ENCODE data around the gene TRABD2A.

TRABD2A gene

DNA sequence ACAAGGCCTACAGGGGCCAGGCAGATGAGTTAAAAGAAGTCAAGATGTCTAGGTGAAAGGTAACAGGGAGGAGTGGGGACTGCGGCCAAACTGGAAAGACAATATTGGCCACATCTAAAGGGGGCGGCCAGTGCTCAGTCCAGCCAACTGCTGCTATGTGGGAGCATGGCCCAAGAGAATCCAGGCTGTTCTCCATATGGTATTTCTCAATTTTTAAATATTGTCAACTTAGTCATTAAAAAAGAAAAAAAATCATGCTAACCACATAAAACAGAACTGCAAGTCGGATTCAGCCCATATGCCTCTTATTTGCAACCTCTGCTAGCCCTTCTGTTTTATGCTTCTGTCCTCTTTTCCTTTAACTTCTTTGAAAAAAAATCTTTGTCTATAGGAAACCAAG, 14.8 kb downstream of the TRABD2A start:
- no peak overlapping the region for H3K27ac Mint-ChIP-seq
- H3K27me3 Mint-ChIP-seq, result no peaks in the 10 kb centered on the region
- H3K36me3 Mint-ChIP-seq (ENCODE audit: insufficient read depth), result peaks cover 2% of the 10 kb centered on the region
- ATAC-seq (replicated peaks), result no peak
- H3K9me3 Mint-ChIP-seq, result no peaks in the 10 kb centered on the region
- no peak overlapping the region for H3K4me3 Mint-ChIP-seq
- no peak for DNase-seq
- H3K4me1 Mint-ChIP-seq (ENCODE audit: low read depth in 2 of 2), result peaks cover 19 to 24% of the 10 kb centered on the region in 2 donors

DNA sequence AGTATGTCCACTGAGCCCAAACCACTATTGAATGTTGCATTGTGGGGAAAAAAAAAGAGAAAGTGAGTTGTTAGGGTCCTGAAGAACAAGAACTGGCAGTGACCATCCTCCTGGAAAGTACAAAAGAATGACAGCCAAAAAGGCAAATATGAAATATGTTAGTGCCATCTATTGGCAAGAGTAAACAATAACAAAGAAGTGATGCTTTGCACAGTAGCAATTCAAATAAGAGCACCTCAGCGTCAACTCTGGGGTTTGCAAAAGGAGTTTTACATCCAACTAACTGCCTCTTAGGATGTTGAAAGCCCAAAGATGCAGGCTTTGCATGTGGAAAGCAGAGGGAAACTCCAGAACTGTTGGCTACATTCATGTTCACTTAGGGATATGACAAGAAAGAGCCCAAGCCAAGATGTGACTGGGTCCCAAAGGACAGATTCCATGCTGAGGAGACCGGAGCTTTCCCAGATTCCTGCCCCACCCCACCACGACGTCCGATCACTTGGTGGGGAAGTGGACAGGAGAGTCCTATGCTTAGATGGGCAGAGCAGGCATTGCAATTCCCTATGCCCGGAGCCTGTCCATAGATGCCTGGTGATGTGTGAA, 15.6 kb downstream of the TRABD2A start:
- ATAC-seq (replicated peaks) (peak; percentile 79), DNase-seq (peak in 1 of 3 experiments; percentile 13)
- Mint-ChIP-seq H3K4me3 (peak overlapping the region in 1 of 2 donors; percentile 6), H3K9me3 (no peaks in the 10 kb centered on the region), H3K27me3 (no peaks in the 10 kb centered on the region), H3K36me3 (ENCODE audit: insufficient read depth) (peaks cover 2% of the 10 kb centered on the region), H3K4me1 (ENCODE audit: low read depth in 2 of 2) (peaks cover 23 to 24% of the 10 kb centered on the region in 2 donors), H3K27ac (peak overlapping the region; percentile 36 to 52)

- no peak for DNase-seq
Observed at GRCh38 chr2:84862006-84862405, 18.9 kb downstream of the TRABD2A start.

GRCh38 chr2:84861539-84861938, 19.3 kb downstream of the TRABD2A start:
- Mint-ChIP-seq H3K27ac (peak overlapping the region in 1 of 2 donors; percentile 78), H3K36me3 (ENCODE audit: insufficient read depth) (no peaks in the 10 kb centered on the region), H3K4me1 (ENCODE audit: low read depth in 2 of 2) (peaks cover 51 to 52% of the 10 kb centered on the region in 2 donors), H3K9me3 (no peaks in the 10 kb centered on the region), H3K4me3 (peak overlapping the region in 1 of 2 donors; percentile 10), H3K27me3 (no peaks in the 10 kb centered on the region)
- no peak for ATAC-seq (replicated peaks)
- no peak for DNase-seq

More at GRCh38 chr2:84862006-84862405, 18.9 kb downstream of the TRABD2A start:
- Mint-ChIP-seq H3K36me3 (ENCODE audit: insufficient read depth) (no peaks in the 10 kb centered on the region), H3K27me3 (no peaks in the 10 kb centered on the region), H3K4me1 (ENCODE audit: low read depth in 2 of 2) (peaks cover 46 to 48% of the 10 kb centered on the region in 2 donors), H3K4me3 (no peak overlapping the region), H3K27ac (peak overlapping the region in 1 of 2 donors; percentile 78), H3K9me3 (no peaks in the 10 kb centered on the region)
- no peak for ATAC-seq (replicated peaks)

- peak overlapping the region; percentile 53 to 79 for H3K27ac Mint-ChIP-seq
- no peaks in the 10 kb centered on the region for H3K36me3 Mint-ChIP-seq (ENCODE audit: insufficient read depth)
- no peaks in the 10 kb centered on the region for H3K9me3 Mint-ChIP-seq
- DNase-seq (no peak), ATAC-seq (replicated peaks) (no peak)
- peak overlapping the region; percentile 39 to 51 for H3K4me3 Mint-ChIP-seq
- H3K4me1 Mint-ChIP-seq (ENCODE audit: low read depth in 2 of 2), result peaks cover 56 to 61% of the 10 kb centered on the region in 2 donors
- H3K27me3 Mint-ChIP-seq, result no peaks in the 10 kb centered on the region
Observed at GRCh38 chr2:84858937-84859336, 21.9 kb downstream of the TRABD2A start.

DNA sequence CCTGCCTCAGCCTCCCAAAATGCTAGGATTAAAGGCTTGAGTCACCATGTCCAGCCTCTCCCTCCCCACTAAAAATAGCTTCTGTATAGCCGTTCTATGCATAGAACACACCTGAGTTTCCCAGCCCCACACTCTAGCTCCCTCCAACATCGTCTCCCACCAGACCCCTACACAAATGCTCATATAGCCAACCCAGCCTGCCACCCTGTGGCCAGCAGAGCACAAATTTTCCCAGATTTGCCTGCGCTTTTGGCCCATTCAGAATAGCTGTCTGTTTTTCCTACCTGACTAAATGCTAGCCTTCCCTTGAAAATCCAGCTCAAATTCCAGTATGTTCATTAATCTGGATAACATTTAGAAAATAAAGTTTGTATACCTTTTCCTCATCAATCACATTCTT, 22.8 kb downstream of the TRABD2A start:
- DNase-seq, result no peak
- peak overlapping the region; percentile 2 to 39 for H3K4me3 Mint-ChIP-seq
- H3K4me1 Mint-ChIP-seq (ENCODE audit: low read depth in 2 of 2), result peaks cover 56 to 64% of the 10 kb centered on the region in 2 donors
- H3K27me3 Mint-ChIP-seq, result no peaks in the 10 kb centered on the region
- H3K9me3 Mint-ChIP-seq, result peaks cover 0 to 2% of the 10 kb centered on the region in 2 donors
- no peaks in the 10 kb centered on the region for H3K36me3 Mint-ChIP-seq (ENCODE audit: insufficient read depth)
- ATAC-seq (replicated peaks), result no peak
- H3K27ac Mint-ChIP-seq, result peak overlapping the region; percentile 53 to 79

DNA sequence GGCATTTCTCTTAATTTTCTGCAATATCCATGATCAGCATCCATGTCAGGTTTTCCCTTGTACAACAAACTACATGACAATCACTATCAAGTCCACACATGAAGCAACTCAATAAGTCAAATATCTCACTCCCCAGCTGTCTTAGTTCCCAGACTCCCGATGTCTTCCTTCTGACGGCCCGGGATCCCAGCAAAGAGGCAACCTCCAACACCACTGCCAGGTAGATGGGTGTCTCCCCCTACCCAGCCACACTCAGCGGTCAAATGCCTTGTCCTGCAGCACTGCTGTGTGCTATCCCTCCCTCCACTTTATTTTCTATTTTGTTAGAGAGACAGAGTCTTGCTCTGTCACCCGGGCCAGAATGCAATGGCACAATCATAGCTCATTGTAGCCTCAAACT, 23.3 kb downstream of the TRABD2A start:
- H3K4me3 Mint-ChIP-seq, result peak overlapping the region; percentile 7 to 36
- no peak for ATAC-seq (replicated peaks)

DNA sequence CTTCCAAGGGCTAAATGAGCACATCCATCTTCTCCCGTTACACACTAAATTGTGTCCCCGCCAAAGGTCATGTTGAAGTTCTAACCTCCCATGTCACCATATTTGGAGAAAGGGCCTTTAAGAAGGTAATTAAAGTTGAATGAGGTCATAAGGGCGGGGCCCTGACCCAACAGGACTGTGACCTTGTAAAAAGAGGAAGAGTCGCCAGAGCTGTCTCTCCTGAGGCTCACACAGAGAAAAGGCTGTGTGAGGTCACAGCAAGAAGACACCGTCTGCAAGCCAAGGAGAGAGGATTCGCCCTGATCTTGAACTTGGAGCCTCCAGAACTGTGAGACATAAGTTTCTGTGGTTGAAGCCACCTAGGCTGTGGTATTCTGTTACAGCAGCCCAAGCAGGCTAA, 24.1 kb downstream of the TRABD2A start:
- H3K4me3 Mint-ChIP-seq, result peak overlapping the region in 1 of 2 donors; percentile 36
- H3K27ac Mint-ChIP-seq, result peak overlapping the region; percentile 53 to 79
- no peaks in the 10 kb centered on the region for H3K36me3 Mint-ChIP-seq (ENCODE audit: insufficient read depth)
- peak; percentile 86 for ATAC-seq (replicated peaks)
- DNase-seq, result no peak
- H3K4me1 Mint-ChIP-seq (ENCODE audit: low read depth in 2 of 2), result peaks cover 57 to 71% of the 10 kb centered on the region in 2 donors
- no peaks in the 10 kb centered on the region for H3K27me3 Mint-ChIP-seq
- peaks cover 0 to 11% of the 10 kb centered on the region in 2 donors for H3K9me3 Mint-ChIP-seq

More for the DNA sequence above, 23.3 kb downstream of the TRABD2A start:
- Mint-ChIP-seq H3K4me1 (ENCODE audit: low read depth in 2 of 2) (peaks cover 55 to 69% of the 10 kb centered on the region in 2 donors), H3K27ac (peak overlapping the region; percentile 53 to 79), H3K9me3 (peaks cover 0 to 7% of the 10 kb centered on the region in 2 donors), H3K36me3 (ENCODE audit: insufficient read depth) (no peaks in the 10 kb centered on the region), H3K27me3 (no peaks in the 10 kb centered on the region)
- DNase-seq, result no peak

- peak overlapping the region; percentile 8 to 43 for H3K4me3 Mint-ChIP-seq
- DNase-seq (no peak), ATAC-seq (replicated peaks) (no peak)
- peaks cover 63 to 78% of the 10 kb centered on the region in 2 donors for H3K4me1 Mint-ChIP-seq (ENCODE audit: low read depth in 2 of 2)
- H3K27ac Mint-ChIP-seq, result peak overlapping the region in 1 of 2 donors; percentile 53
- H3K9me3 Mint-ChIP-seq, result peaks cover 0 to 19% of the 10 kb centered on the region in 2 donors
- H3K27me3 Mint-ChIP-seq, result no peaks in the 10 kb centered on the region
- no peaks in the 10 kb centered on the region for H3K36me3 Mint-ChIP-seq (ENCODE audit: insufficient read depth)
Observed at GRCh38 chr2:84855731-84856130, 25.2 kb downstream of the TRABD2A start.

- Mint-ChIP-seq H3K27ac (peak overlapping the region; percentile 50 to 53), H3K36me3 (ENCODE audit: insufficient read depth) (no peaks in the 10 kb centered on the region), H3K4me3 (no peak overlapping the region), H3K9me3 (peaks cover 0 to 19% of the 10 kb centered on the region in 2 donors), H3K4me1 (ENCODE audit: low read depth in 2 of 2) (peaks cover 63 to 84% of the 10 kb centered on the region in 2 donors), H3K27me3 (no peaks in the 10 kb centered on the region)
- ATAC-seq (replicated peaks), result no peak
- no peak for DNase-seq
Observed at GRCh38 chr2:84854850-84855249, 26.0 kb downstream of the TRABD2A start.

- H3K36me3 Mint-ChIP-seq (ENCODE audit: insufficient read depth), result no peaks in the 10 kb centered on the region
- peak overlapping the region in 1 of 2 donors; percentile 27 for H3K4me3 Mint-ChIP-seq
- peaks cover 0 to 19% of the 10 kb centered on the region in 2 donors for H3K9me3 Mint-ChIP-seq
- H3K27ac Mint-ChIP-seq, result peak overlapping the region; percentile 20 to 83
- H3K4me1 Mint-ChIP-seq (ENCODE audit: low read depth in 2 of 2), result peaks cover 59 to 83% of the 10 kb centered on the region in 2 donors
- no peaks in the 10 kb centered on the region for H3K27me3 Mint-ChIP-seq
- ATAC-seq (replicated peaks) (no peak), DNase-seq (no peak)
Observed at GRCh38 chr2:84851876-84852275, 29.0 kb downstream of the TRABD2A start.

DNA sequence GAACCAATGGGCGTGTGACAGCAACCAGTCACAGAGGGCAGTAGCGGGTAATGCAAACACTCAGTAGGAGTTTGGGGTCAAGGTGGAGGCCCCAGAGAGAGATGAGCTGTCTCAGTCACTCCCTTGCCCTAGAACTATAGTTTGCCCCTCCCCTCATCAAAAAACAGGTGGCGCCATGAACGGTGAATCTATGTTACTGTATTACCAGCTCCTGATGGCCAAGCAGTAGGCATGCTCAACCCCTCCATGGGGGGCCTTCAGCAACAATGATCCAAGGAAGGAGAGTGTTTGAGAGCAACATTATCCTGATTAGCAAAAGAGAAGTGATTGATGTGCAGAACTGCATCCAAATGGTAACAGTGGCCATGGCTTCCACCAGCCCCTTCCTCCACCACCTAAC, 30.4 kb downstream of the TRABD2A start:
- Mint-ChIP-seq H3K27ac (peak overlapping the region; percentile 39 to 88), H3K4me3 (peak overlapping the region; percentile 25 to 63)

DNA sequence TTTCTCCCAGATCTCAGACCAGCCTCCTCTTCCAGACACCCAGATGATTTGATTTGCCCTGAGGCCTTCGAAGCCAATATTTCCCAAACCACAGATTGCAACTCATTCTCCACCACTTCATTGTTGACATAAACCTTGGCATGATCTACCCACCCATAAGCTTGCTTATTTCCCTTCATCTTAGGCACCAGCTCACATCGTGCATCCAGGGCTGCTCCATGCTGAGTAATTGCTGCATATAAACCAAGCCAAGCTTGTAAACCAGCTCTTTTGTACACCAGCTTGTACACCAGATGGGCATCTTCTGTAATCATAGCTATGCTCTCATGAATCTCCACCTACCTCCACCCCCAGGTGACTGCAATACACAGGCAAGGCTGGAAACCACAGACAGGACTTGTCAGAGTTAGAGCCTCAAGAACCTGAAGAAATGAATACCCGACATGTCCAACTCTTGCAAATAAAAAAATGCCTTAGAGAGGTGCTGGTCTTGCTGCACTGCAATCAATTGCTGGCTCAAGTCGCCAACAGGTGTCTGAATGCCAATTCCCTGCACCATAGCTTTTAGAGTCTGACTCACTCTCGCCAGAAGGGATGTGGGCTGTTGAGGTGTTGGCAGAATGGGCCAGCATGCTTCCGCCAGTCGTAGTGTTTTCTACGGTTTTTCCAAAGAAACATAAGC, 31.5 kb downstream of the TRABD2A start:
- DNase-seq (peak; percentile 26 to 38 (median 31)), ATAC-seq (replicated peaks) (peak; percentile 57)
- peaks cover 0 to 20% of the 10 kb centered on the region in 2 donors for H3K9me3 Mint-ChIP-seq
- H3K4me1 Mint-ChIP-seq (ENCODE audit: low read depth in 2 of 2), result peaks cover 64 to 82% of the 10 kb centered on the region in 2 donors
- peak overlapping the region; percentile 63 to 65 for H3K4me3 Mint-ChIP-seq
- peak overlapping the region; percentile 39 to 88 for H3K27ac Mint-ChIP-seq
- no peaks in the 10 kb centered on the region for H3K27me3 Mint-ChIP-seq
- H3K36me3 Mint-ChIP-seq (ENCODE audit: insufficient read depth), result no peaks in the 10 kb centered on the region

More for the DNA sequence above, 30.4 kb downstream of the TRABD2A start:
- Mint-ChIP-seq H3K36me3 (ENCODE audit: insufficient read depth) (no peaks in the 10 kb centered on the region), H3K4me1 (ENCODE audit: low read depth in 2 of 2) (peaks cover 64 to 85% of the 10 kb centered on the region in 2 donors), H3K27me3 (no peaks in the 10 kb centered on the region), H3K9me3 (peaks cover 0 to 19% of the 10 kb centered on the region in 2 donors)
- no peak for DNase-seq
- no peak for ATAC-seq (replicated peaks)
